Uterus (tissue), 2 donors: Measurements from ENCODE around the gene ARHGAP31.

Experiments
- POLR2A ChIP-seq, 2 donors: fragments of 450-650 bp; IDR thresholded peaks; one replicate each; pipeline ENCODE4 v1.6.1; 2016; ENCODE audit warnings: antibody characterized with exemption in 2 of 2, mild to moderate bottlenecking in 1 of 2, moderate library complexity in 1 of 2
- TF ChIP-seq, protein P1 (sequence below), 4 experiments: fragments of 200-600 bp in 2 of 4; fragments of 450-650 bp in 2 of 4; sonication (generic) in 2 of 4; IDR thresholded peaks; one replicate each; pipeline ENCODE4 v1.5.1; 2016 to 2019; ENCODE audit warnings: antibody characterized with exemption in 4 of 4, mild to moderate bottlenecking in 2 of 4, moderate library complexity in 1 of 4

DNA sequence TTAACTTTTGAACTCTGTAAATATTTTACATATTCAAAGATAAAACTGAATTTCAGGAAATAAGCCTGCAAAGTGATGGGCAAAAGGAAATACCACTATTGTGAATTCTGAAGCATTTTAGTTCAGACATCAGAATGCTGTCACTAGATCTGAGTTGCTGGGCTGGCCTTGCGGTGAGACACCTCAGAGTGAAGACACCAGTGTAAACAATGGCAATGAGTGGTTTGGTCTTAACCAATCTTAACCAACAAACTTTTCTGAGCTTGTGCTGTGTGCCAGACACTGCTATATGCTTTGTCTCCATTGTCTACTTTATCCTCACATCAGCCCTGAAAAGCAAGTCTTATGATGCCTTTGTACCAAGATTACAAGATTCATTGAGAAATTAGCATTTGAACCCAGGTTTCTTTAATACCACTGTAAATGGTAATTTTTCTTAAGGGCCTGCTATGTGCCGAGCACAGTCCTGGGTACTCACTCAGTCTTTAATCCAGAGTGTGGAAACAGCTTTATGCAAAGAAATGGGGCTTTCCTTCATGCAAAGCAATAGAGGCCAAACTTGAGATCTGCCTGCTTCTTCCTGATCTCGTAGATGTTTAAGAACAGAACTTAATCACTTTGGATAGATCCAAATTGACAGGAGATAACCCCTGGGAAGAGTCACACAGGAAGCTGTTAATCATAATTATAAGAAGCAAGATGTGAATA, 114.2 kb downstream of the ARHGAP31 start:
- no peak for TF ChIP-seq POLR2A (IDR thresholded peaks at IDR 0.05)
- TF ChIP-seq, protein P1, sequence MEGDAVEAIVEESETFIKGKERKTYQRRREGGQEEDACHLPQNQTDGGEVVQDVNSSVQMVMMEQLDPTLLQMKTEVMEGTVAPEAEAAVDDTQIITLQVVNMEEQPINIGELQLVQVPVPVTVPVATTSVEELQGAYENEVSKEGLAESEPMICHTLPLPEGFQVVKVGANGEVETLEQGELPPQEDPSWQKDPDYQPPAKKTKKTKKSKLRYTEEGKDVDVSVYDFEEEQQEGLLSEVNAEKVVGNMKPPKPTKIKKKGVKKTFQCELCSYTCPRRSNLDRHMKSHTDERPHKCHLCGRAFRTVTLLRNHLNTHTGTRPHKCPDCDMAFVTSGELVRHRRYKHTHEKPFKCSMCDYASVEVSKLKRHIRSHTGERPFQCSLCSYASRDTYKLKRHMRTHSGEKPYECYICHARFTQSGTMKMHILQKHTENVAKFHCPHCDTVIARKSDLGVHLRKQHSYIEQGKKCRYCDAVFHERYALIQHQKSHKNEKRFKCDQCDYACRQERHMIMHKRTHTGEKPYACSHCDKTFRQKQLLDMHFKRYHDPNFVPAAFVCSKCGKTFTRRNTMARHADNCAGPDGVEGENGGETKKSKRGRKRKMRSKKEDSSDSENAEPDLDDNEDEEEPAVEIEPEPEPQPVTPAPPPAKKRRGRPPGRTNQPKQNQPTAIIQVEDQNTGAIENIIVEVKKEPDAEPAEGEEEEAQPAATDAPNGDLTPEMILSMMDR (IDR thresholded peaks at IDR 0.05), result no peak
